BLaER1 (cell line): Measurements from ENCODE around the gene CC2D2B.
"Not testable (repeated sequence)": the region's sequence is repeated elsewhere in the genome, so short reads cannot be mapped to it uniquely, and the experiment has no call there.

Source experiments
- H3K27ac ChIP-seq: shearing (Covaris generic); formaldehyde crosslinking; 2 replicates; pipeline ENCODE4 v1.8.1; 2022
- H3K27me3 ChIP-seq: shearing (Covaris generic); formaldehyde crosslinking; 2 replicates; pipeline ENCODE4 v1.8.1; 2022
- H3K36me3 ChIP-seq: shearing (Covaris generic); formaldehyde crosslinking; 2 replicates; pipeline ENCODE4 v1.8.1; 2022
- H3K4me1 ChIP-seq: shearing (Covaris generic); formaldehyde crosslinking; 2 replicates; pipeline ENCODE4 v1.8.1; 2022
- H3K4me2 ChIP-seq: shearing (Covaris generic); formaldehyde crosslinking; 2 replicates; pipeline ENCODE4 v1.8.1; 2022
- H3K4me3 ChIP-seq: shearing (Covaris generic); formaldehyde crosslinking; 2 replicates; pipeline ENCODE4 v1.8.1; 2022
- H3K9ac ChIP-seq: shearing (Covaris generic); formaldehyde crosslinking; 2 replicates; pipeline ENCODE4 v1.8.1; 2022
- H3K9me3 ChIP-seq: shearing (Covaris generic); formaldehyde crosslinking; 2 replicates; pipeline ENCODE4 v1.8.1; 2022
- H4K20me1 ChIP-seq: shearing (Covaris generic); formaldehyde crosslinking; 2 replicates; pipeline ENCODE4 v1.8.1; 2022
- Cebpa-rat ChIP-seq: shearing (Covaris generic); IDR thresholded peaks from 2 replicates; pipeline ENCODE4 v1.8.1; 2022

CC2D2B gene

DNA sequence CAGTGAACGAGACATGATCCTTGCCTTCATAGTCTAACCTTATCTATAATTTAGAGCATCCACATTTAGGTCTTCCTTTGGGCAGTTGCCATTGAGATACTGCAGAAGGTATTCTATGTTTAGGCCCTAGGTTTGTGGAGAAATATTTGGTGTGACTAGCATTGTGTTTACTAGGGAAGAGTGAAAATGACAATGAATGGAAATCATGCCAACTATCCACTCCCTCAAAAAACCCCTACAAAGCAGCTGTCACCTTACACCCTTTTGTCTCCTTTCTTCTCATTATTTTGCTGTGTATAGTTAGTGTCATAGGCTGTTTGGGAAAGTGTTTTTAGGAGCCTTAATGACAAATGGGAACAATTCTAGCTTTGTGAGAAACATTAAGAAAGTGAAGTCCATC lies 138.8 kb downstream of the CC2D2B start:
- Histone ChIP-seq H3K4me2 (peak overlapping the region; percentile 94), H3K4me3 (peak overlapping the region; percentile 97), H3K4me1 (peaks cover 69% of the 10 kb centered on the region)

DNA sequence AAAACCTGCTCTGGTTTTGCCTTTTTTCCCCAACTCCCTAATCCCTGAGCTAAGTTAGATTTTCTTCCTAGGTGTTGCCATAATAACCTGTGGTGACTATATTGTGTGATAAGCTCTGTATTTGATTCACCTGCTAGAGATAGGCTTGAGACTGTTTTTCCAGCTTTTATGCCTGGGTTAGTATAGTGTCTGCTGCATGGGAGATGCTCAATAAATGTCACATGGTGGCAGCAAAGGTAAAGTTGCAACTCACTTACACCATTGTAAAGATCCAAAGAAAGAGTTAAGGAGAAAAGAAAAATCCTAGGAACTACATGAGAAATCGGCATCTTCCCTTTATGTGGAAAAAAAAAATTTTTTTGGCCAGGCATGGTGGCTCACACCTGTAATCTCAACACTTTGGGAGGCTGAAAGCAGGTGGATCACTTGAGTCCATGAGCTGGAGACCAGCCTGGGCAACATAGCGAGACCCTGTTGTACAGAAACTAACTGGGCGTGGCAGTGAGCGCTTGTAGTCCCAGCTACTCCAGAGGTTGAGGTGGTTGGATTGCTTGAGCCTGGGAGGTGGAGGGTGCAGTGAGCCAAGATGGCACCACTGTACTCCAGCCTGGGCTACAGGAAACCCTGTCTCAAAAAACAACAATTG lies 139.4 kb downstream of the CC2D2B start:
- Histone ChIP-seq H3K36me3 (peaks cover 60% of the 10 kb centered on the region), H3K4me2 (peak overlapping the region; percentile 94), H3K4me1 (peaks cover 71% of the 10 kb centered on the region)

More for the DNA sequence above, 138.8 kb downstream of the CC2D2B start:
- Histone ChIP-seq H3K36me3 (peaks cover 55% of the 10 kb centered on the region), H3K27me3 (no peaks in the 10 kb centered on the region), H3K9me3 (no peaks in the 10 kb centered on the region), H4K20me1 (peaks cover 76% of the 10 kb centered on the region), H3K9ac (peak overlapping the region; percentile 99), H3K27ac (peak overlapping the region; percentile 99; the same call in 1 of the 2 replicates)
- no peak for TF ChIP-seq Cebpa-rat

DNA sequence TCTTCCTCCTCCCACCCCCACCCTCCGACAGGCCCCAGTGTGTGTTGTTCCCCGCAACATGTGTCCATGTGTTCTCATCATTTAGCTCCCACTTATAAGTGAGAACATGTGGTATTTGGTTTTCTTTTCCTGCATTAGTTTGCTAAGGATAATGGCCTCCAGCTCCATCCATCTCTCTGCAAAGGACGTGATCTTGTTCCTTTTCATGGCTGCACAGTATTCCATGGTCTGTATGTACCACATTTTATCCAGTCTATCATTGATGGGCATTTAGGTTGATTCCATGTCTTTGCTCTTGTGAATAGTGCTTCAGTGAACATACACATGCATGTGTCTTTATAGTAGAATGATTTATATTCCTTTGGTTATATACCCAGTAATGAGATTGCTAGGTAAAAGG lies 140.2 kb downstream of the CC2D2B start:
- not testable (repeated sequence) for H3K9me3 ChIP-seq, H3K27me3 ChIP-seq, H3K9ac ChIP-seq, H3K4me3 ChIP-seq, H3K27ac ChIP-seq
- Histone ChIP-seq H3K36me3 (peaks cover 68% of the 10 kb centered on the region), H3K4me2 (peak overlapping the region; percentile 94), H4K20me1 (peaks cover 89% of the 10 kb centered on the region), H3K4me1 (peaks cover 63% of the 10 kb centered on the region)

More for the DNA sequence above, 139.4 kb downstream of the CC2D2B start:
- Histone ChIP-seq H4K20me1 (peaks cover 81% of the 10 kb centered on the region), H3K4me3 (peak overlapping the region; percentile 97), H3K9ac (peak overlapping the region; percentile 99; the same call in 1 of the 2 replicates), H3K9me3 (no peaks in the 10 kb centered on the region), H3K27ac (no peak overlapping the region), H3K27me3 (no peaks in the 10 kb centered on the region)
- TF ChIP-seq Cebpa-rat: no peak

DNA sequence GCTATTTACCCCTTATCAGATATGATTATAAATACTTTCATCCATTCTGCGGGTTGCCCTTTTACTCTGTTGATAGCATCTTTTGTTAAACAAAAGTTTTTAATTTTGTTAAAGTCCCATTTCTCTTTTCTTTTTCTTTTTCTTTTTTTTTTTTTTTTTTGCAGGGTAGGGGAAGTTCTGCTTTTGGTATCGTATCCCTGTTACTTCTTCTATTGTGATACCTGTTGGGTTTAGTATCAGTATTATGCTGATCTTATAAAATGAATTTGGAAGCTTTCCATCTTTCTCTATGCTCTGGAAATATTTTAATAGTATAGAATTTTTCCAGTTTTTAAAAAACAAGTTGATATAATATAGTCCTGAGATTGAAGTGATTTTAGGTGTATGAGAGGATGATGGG lies 141.6 kb downstream of the CC2D2B start:
- peak overlapping the region; percentile 94 for H3K4me2 ChIP-seq

DNA sequence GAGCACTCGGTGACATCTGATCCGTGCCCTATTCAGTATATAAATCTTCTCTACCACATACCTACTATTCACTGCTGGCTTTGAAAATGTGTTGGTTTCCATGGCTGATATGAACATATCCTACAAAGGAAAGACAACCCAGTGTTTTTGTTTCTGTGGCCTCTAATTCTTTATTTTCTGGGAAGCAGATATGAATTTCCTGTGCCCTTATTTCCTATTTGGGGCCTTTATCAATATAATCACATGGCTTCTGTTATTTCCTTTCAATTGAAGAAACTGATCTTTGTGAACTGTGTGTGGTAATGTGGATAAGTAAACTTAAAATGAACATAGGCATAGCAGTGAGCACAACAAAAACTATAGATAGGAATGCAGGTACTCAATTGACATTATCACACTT lies 146.2 kb downstream of the CC2D2B start:
- no peaks in the 10 kb centered on the region for H3K27me3 ChIP-seq
- H3K9ac ChIP-seq: no peak overlapping the region
- TF ChIP-seq Cebpa-rat: no peak
- H3K4me2 ChIP-seq: no peak overlapping the region
- H3K9me3 ChIP-seq: no peaks in the 10 kb centered on the region
- H3K36me3 ChIP-seq: peaks cover 96% of the 10 kb centered on the region
- H3K4me1 ChIP-seq: peaks cover 27% of the 10 kb centered on the region
- no peak overlapping the region for H3K27ac ChIP-seq
- H3K4me3 ChIP-seq: no peak overlapping the region
- peaks cover 100% of the 10 kb centered on the region for H4K20me1 ChIP-seq

More for the DNA sequence above, 141.6 kb downstream of the CC2D2B start:
- Histone ChIP-seq H3K4me1 (peaks cover 62% of the 10 kb centered on the region), H3K9ac (no peak overlapping the region), H3K9me3 (no peaks in the 10 kb centered on the region), H4K20me1 (peaks cover 100% of the 10 kb centered on the region), H3K27ac (no peak overlapping the region), H3K4me3 (no peak overlapping the region), H3K36me3 (peaks cover 81% of the 10 kb centered on the region), H3K27me3 (no peaks in the 10 kb centered on the region)
- TF ChIP-seq Cebpa-rat: no peak

DNA sequence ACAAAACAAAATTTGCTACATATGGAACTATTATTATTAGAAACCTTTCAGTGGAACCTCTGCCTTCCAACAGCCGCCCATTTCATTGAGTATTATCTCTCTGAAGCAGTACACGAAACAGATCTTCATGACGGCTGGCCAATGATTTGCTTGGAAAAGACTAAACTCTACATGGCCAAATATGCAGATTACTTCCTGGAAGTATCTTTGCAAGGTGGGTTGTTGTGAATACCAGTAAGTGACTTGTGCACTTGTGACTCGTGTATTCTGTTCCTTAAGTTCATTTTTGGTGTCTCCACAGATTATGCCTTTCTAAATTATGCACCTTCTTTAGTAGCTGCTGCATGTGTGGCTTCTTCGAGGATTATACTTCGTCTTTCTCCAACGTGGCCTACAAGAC lies 149.0 kb downstream of the CC2D2B start:
- Histone ChIP-seq H3K4me2 (no peak overlapping the region), H3K9me3 (no peaks in the 10 kb centered on the region), H3K9ac (no peak overlapping the region), H3K4me1 (peaks cover 2% of the 10 kb centered on the region; the same call in 1 of the 2 replicates), H3K4me3 (no peak overlapping the region), H4K20me1 (peaks cover 100% of the 10 kb centered on the region), H3K36me3 (peaks cover 99% of the 10 kb centered on the region), H3K27me3 (no peaks in the 10 kb centered on the region), H3K27ac (no peak overlapping the region)
- no peak for TF ChIP-seq Cebpa-rat

DNA sequence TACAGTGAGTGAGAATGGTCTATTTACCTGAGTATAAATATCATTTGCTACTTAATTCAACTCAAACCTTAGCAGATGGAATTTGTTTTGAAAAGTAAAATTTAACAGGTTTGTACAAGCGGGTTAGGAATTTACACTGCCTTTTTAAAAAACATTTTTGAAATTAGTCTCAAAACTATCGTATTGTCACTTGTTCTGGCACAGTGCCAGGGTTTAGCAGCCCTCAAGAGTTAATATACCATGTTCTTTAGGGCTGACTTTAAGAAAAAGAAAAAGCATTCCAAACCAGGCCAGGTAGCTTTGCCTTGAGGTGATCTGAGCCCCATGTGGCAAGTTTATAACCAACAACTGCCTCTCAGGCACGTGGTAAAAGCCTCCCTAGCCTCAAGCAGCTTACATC lies 153.5 kb downstream of the CC2D2B start:
- no peak overlapping the region for H3K4me2 ChIP-seq
- H3K4me3 ChIP-seq: no peak overlapping the region
- no peaks in the 10 kb centered on the region for H3K27me3 ChIP-seq
- H3K27ac ChIP-seq: no peak overlapping the region
- TF ChIP-seq Cebpa-rat: no peak
- no peaks in the 10 kb centered on the region for H3K9me3 ChIP-seq
- no peak overlapping the region for H3K9ac ChIP-seq
- H3K36me3 ChIP-seq: peaks cover 72% of the 10 kb centered on the region
- H3K4me1 ChIP-seq: no peaks in the 10 kb centered on the region
- H4K20me1 ChIP-seq: peaks cover 64% of the 10 kb centered on the region

DNA sequence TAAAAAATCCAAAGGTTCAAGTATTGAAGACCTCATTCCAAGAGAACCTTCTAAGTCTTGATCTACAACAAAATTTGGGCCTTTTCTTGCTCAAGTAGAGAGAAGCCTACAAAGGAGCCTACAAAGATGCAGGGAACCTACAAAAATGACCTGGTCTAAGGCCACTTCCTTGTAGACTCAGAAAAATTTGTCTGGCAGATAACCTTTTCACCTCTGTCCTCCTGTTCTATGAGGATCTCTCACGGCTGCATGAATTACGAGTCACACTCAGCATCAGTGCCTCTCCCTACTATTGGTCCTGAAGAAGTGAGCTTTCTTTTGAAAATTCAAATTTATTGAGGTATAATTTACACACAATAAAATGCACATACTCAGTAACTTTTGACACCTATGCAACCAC lies 164.9 kb downstream of the CC2D2B start:
- Histone ChIP-seq H4K20me1 (no peaks in the 10 kb centered on the region), H3K36me3 (no peaks in the 10 kb centered on the region), H3K4me1 (no peaks in the 10 kb centered on the region), H3K27me3 (no peaks in the 10 kb centered on the region), H3K27ac (no peak overlapping the region), H3K9ac (no peak overlapping the region), H3K9me3 (no peaks in the 10 kb centered on the region), H3K4me2 (no peak overlapping the region), H3K4me3 (no peak overlapping the region)
- TF ChIP-seq Cebpa-rat: no peak

DNA sequence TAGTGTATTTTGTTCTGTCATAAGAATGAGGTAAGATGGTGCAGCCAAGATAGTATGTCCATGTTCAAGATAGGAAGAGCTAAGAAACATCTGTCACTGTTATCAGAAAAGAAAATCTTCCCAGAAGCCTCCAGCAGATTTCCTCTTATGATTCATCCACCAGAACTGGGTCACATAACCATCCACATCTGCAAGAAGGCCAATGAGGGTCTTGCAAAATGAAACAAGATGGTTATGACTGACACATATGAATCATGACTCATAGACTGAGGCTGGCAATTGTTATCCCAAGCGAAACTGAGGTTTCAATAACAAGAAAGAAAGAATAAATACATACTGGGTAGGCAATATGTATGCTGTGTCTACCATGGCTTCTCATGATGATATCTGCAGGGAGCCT lies 165.9 kb downstream of the CC2D2B start:
- H3K4me2 ChIP-seq: no peak overlapping the region

DNA sequence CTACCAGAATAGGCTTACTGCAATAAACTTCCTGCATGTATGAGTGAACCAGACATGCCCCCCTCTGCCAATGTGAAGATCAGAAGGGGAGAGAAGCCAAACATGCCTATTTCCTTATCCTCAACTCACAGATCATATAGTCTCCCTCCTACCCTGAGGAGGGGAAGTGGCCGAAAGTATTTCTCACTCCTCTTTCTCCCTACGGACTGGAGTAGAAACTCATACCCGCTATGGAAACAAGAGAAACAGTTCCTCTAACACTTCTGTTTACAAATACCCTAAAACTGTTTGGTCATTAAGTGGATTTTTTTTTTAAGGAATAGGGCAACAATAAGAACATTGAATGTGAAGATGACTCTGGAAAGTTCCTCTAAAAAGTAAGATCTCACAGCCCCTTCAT lies 167.0 kb downstream of the CC2D2B start:
- H3K27ac ChIP-seq: no peak overlapping the region
- H4K20me1 ChIP-seq: no peaks in the 10 kb centered on the region
- H3K9me3 ChIP-seq: no peaks in the 10 kb centered on the region
- no peak for TF ChIP-seq Cebpa-rat
- no peak overlapping the region for H3K4me2 ChIP-seq
- H3K36me3 ChIP-seq: no peaks in the 10 kb centered on the region
- H3K9ac ChIP-seq: no peak overlapping the region
- no peaks in the 10 kb centered on the region for H3K4me1 ChIP-seq
- H3K27me3 ChIP-seq: no peaks in the 10 kb centered on the region
- no peak overlapping the region for H3K4me3 ChIP-seq

More for the DNA sequence above, 165.9 kb downstream of the CC2D2B start:
- no peak overlapping the region for H3K4me3 ChIP-seq
- H3K4me1 ChIP-seq: no peaks in the 10 kb centered on the region
- H3K9me3 ChIP-seq: no peaks in the 10 kb centered on the region
- H3K27me3 ChIP-seq: no peaks in the 10 kb centered on the region
- no peak overlapping the region for H3K9ac ChIP-seq
- TF ChIP-seq Cebpa-rat: no peak
- no peaks in the 10 kb centered on the region for H4K20me1 ChIP-seq
- no peak overlapping the region for H3K27ac ChIP-seq
- H3K36me3 ChIP-seq: no peaks in the 10 kb centered on the region

DNA sequence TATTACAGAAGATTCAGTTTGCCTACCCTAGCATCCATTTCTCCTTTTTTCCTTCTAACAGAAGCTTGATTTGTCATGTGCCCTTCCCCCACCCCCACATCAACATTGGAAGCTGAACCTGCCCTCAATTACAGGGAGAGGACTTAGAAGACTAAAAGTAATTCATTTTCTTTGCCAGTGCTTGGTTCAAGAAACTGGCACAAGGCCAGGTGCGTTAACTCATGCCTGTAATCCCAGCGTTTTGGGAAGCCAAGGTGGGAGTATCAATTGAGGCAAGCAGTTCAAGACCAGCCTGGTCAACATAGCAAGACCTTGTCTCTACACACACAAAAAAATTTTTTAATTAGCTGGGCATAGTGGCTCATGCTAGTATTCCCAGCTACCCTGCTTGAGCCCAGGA lies 168.2 kb downstream of the CC2D2B start:
- H3K27me3 ChIP-seq: no peaks in the 10 kb centered on the region

More for the DNA sequence above, 168.2 kb downstream of the CC2D2B start:
- H3K27ac ChIP-seq: no peak overlapping the region
- H3K9me3 ChIP-seq: no peaks in the 10 kb centered on the region
- H3K4me3 ChIP-seq: no peak overlapping the region
- no peak for TF ChIP-seq Cebpa-rat
- H3K9ac ChIP-seq: no peak overlapping the region
- H3K36me3 ChIP-seq: no peaks in the 10 kb centered on the region
- H3K4me1 ChIP-seq: no peaks in the 10 kb centered on the region
- no peak overlapping the region for H3K4me2 ChIP-seq
- no peaks in the 10 kb centered on the region for H4K20me1 ChIP-seq
